ENCODE results near the gene CDH9.

Gene CDH9

DNA sequence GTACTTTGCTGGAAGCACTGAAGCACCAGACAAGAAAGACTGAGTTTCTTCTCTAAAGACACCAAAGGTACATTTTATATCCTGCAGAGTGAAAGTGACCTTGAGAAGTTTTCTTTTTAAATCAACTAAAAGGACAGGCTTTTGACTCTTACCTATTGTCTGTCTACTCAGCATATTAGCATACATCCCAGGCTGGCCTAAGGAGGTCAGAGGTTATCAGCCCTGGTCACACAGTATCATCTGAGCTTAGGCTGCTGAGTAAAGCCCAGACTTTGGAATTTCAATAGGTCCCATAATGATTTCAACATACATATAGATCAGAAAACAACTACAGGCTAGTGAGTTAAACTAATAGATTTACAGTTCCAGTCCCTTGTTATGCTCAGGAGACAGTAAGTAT lies 10.1 kb upstream of the CDH9 start:
- TF ChIP-seq FOXP2 (optimal IDR thresholded peaks at IDR 0.05; ENCODE audit: borderline replicate concordance, extremely low read depth, extremely low read length, insufficient read depth) (no peak), POLR2AphosphoS5 (IDR thresholded peaks at IDR 0.05; ENCODE audit: low read depth, low read length) (no peak), SIN3A (IDR thresholded peaks at IDR 0.05; ENCODE audit: borderline replicate concordance, insufficient read depth, low read length) (no peak), TAF1 (IDR thresholded peaks at IDR 0.05; ENCODE audit: borderline replicate concordance, insufficient read depth, low read length) (no peak)
- TF ChIP-seq, protein P1, sequence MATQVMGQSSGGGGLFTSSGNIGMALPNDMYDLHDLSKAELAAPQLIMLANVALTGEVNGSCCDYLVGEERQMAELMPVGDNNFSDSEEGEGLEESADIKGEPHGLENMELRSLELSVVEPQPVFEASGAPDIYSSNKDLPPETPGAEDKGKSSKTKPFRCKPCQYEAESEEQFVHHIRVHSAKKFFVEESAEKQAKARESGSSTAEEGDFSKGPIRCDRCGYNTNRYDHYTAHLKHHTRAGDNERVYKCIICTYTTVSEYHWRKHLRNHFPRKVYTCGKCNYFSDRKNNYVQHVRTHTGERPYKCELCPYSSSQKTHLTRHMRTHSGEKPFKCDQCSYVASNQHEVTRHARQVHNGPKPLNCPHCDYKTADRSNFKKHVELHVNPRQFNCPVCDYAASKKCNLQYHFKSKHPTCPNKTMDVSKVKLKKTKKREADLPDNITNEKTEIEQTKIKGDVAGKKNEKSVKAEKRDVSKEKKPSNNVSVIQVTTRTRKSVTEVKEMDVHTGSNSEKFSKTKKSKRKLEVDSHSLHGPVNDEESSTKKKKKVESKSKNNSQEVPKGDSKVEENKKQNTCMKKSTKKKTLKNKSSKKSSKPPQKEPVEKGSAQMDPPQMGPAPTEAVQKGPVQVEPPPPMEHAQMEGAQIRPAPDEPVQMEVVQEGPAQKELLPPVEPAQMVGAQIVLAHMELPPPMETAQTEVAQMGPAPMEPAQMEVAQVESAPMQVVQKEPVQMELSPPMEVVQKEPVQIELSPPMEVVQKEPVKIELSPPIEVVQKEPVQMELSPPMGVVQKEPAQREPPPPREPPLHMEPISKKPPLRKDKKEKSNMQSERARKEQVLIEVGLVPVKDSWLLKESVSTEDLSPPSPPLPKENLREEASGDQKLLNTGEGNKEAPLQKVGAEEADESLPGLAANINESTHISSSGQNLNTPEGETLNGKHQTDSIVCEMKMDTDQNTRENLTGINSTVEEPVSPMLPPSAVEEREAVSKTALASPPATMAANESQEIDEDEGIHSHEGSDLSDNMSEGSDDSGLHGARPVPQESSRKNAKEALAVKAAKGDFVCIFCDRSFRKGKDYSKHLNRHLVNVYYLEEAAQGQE (IDR thresholded peaks at IDR 0.05; ENCODE audit: insufficient read depth in 1 of 2, low read depth in 2 of 2, low read length in 2 of 2): no peak

DNA sequence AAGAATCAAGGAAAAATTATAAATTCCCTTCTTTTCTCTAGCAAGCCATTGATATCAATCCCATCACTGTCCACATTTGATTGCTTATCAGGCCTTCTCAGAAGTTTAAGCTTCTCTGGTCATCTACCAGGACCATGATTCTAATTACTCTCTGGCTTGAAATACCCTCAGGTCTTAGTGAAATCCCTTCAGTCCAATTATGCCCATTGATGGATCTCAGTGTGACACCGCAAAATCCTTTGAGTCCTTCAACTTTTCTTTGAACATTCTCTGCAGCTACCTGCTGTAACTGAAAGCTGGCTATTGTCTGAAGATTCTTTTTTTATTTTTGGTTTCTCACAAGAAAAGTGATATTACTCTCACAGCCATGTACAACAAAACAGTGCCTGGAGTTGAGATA lies 3.0 kb upstream of the CDH9 start:
- no peak for TF ChIP-seq TAF1 (IDR thresholded peaks at IDR 0.05; ENCODE audit: borderline replicate concordance, insufficient read depth, low read length)
- TF ChIP-seq POLR2AphosphoS5 (IDR thresholded peaks at IDR 0.05; ENCODE audit: low read depth, low read length): no peak
- TF ChIP-seq SIN3A (IDR thresholded peaks at IDR 0.05; ENCODE audit: borderline replicate concordance, insufficient read depth, low read length): no peak
- TF ChIP-seq FOXP2 (optimal IDR thresholded peaks at IDR 0.05; ENCODE audit: borderline replicate concordance, extremely low read depth, extremely low read length, insufficient read depth): no peak
- TF ChIP-seq, protein P1 (IDR thresholded peaks at IDR 0.05; ENCODE audit: insufficient read depth in 1 of 2, low read depth in 2 of 2, low read length in 2 of 2): no peak

DNA sequence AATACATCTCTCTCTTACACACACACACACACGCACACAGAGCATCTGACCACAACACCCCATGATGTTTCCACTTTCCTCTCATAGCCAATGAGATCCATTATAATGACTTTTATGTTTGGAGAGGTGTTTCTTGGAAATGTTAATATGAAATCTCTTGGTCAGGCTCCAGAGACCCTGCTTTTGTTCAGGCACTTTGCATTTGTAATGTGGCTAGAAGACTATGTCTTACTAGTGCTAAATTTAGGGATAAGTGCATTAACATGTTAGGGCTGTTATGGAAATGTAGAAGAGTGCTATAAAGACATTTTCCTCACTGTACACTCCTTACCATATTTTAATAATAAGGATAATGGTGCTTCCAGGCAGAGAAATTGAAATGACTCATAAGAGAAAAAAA lies 3.8 kb downstream of the CDH9 start:
- TF ChIP-seq FOXP2 (optimal IDR thresholded peaks at IDR 0.05; ENCODE audit: borderline replicate concordance, extremely low read depth, extremely low read length, insufficient read depth): no peak
- no peak for TF ChIP-seq TAF1 (IDR thresholded peaks at IDR 0.05; ENCODE audit: borderline replicate concordance, insufficient read depth, low read length)
- TF ChIP-seq, protein P1 (IDR thresholded peaks at IDR 0.05; ENCODE audit: insufficient read depth in 1 of 2, low read depth in 2 of 2, low read length in 2 of 2): no peak
- TF ChIP-seq POLR2AphosphoS5 (IDR thresholded peaks at IDR 0.05; ENCODE audit: low read depth, low read length): no peak
- TF ChIP-seq SIN3A (IDR thresholded peaks at IDR 0.05; ENCODE audit: borderline replicate concordance, insufficient read depth, low read length): no peak

DNA sequence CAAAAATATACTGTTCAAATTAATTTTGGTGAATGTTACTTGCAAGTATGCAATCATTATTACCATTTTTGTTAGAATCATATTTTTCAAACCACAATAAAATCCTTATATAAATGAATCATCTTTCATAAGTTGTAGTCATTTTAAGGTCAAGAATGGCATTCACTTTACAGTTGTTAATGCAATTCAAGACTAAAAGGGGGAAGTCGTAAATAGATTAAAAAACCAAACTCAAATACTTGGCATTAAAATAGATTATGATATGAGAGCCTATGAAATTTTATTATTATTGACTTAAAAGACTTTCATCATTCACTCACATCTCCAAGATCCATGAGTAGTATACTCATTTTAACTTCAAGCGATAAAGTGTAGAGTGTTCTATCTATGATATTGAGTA lies 11.6 kb downstream of the CDH9 start:
- TF ChIP-seq, protein P1 (IDR thresholded peaks at IDR 0.05; ENCODE audit: insufficient read depth in 1 of 2, low read depth in 2 of 2, low read length in 2 of 2): no peak
- TF ChIP-seq TAF1 (IDR thresholded peaks at IDR 0.05; ENCODE audit: borderline replicate concordance, insufficient read depth, low read length): no peak
- TF ChIP-seq POLR2AphosphoS5 (IDR thresholded peaks at IDR 0.05; ENCODE audit: low read depth, low read length): no peak
- no peak for TF ChIP-seq SIN3A (IDR thresholded peaks at IDR 0.05; ENCODE audit: borderline replicate concordance, insufficient read depth, low read length)
- TF ChIP-seq FOXP2 (optimal IDR thresholded peaks at IDR 0.05; ENCODE audit: borderline replicate concordance, extremely low read depth, extremely low read length, insufficient read depth): no peak

DNA sequence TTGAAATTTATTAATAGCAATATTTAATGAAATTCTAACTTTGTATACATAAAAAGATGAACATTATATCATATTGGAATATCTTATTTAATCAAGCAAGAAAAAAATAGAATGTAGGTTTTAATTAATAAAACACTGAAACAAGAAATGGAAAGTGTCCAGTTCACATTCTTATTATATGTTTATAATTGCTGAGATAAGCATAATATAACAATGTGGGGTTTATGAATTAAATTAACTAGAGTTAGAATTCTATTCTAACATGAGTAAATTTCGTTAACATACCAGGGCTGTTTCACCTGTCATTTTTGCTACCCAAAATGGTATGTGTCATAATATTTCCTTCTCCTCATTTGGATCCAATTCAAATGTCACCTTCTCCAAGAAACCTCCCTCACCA lies 12.3 kb downstream of the CDH9 start:
- TF ChIP-seq, protein P1 (IDR thresholded peaks at IDR 0.05; ENCODE audit: insufficient read depth in 1 of 2, low read depth in 2 of 2, low read length in 2 of 2): no peak
- TF ChIP-seq POLR2AphosphoS5 (IDR thresholded peaks at IDR 0.05; ENCODE audit: low read depth, low read length) (no peak), SIN3A (IDR thresholded peaks at IDR 0.05; ENCODE audit: borderline replicate concordance, insufficient read depth, low read length) (no peak), FOXP2 (optimal IDR thresholded peaks at IDR 0.05; ENCODE audit: borderline replicate concordance, extremely low read depth, extremely low read length, insufficient read depth) (no peak), TAF1 (IDR thresholded peaks at IDR 0.05; ENCODE audit: borderline replicate concordance, insufficient read depth, low read length) (no peak)

All from PFSK-1 (cell line).